GM12878 (cell line): ENCODE results near the gene ERC2.

Source experiments
- ESRRA ChIP-seq: IDR thresholded peaks from 2 replicates; pipeline ENCODE4 v1.6.1; 2012; ENCODE audit warnings: mild to moderate bottlenecking, low read length, improper control_type of control experiment
- PML ChIP-seq: IDR thresholded peaks from 2 replicates; pipeline ENCODE4 v1.6.1; 2012; ENCODE audit warnings: low read length, inconsistent platforms

DNA sequence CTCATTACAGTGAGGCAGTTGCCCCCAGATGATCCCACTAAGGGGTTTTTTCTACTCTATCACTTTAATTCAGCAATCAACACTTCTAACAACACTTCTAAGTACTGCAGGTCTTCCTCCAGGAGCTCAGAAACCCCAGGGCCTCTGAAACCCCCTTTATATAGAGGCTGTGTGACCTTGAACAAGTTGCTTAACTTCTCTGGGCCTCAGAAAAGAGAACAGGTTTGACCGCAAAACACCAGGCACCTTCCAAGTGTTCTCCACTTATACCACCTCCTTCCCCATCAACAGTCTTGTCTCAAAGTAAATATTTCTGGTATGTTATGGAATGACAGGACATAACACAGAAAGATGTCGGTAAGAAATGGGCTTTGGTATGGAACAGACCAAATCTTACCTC is 895.5 kb downstream of the ERC2 start:
- TF ChIP-seq ESRRA (no peak), PML (no peak)
